IMR-90 (cell line): ENCODE data around the gene QARS1. TPM values are rescaled to one million over a fixed set of nuclear protein-coding genes. Genes with fewer than 3 reads are reported as not detected.

Experiments used
- ATAC-seq: fragments of 200-7000 bp; cut with Tn5 transposase; 2 replicates; pipeline ENCODE4 v1.9.1; 2020; ENCODE audit warnings: low read depth, mild to moderate bottlenecking, moderate library complexity
- BruUV-seq: library from RNA; stranded (reverse); fragments of 400-500 nt; replicated peaks from 2 replicates; lab custom pipeline; 2021; lab: Mats Ljungman, UMichigan
- CTCF ChIA-PET: fragments of 300-600 bp; formaldehyde crosslinking; extraction: SDS; loops from one replicate; lab custom pipeline; 2021; ENCODE audit warnings: antibody characterized with exemption; lab: Yijun Ruan, JAX
- POLR2A ChIA-PET: fragments of 300-600 bp; sonication (Branson Sonifier 250); formaldehyde crosslinking; loops from one replicate; lab custom pipeline; 2022; ENCODE audit warnings: antibody characterized with exemption; ENCODE audit not compliant: unreplicated experiment; lab: Charles Lee
- DNase-seq: peaks from one replicate; pipeline ENCODE4 v3.0.0; 2013
- H2AFZ ChIP-seq: replicated peaks from 2 replicates; pipeline ENCODE3; 2013; ENCODE audit warnings: low read length, mild to moderate bottlenecking; ENCODE audit not compliant: poor library complexity
- H2AK5ac ChIP-seq: 2 replicates; pipeline ENCODE4 v1.6.1; 2013; ENCODE audit warnings: low read depth, low read length, inconsistent platforms
- H2AK9ac ChIP-seq: replicated peaks from 2 replicates; pipeline ENCODE3; 2013; ENCODE audit warnings: mild to moderate bottlenecking, low read depth, low read length, moderate library complexity; ENCODE audit not compliant: poor library complexity
- H2BK120ac ChIP-seq: 2 replicates; pipeline ENCODE4 v1.6.1; 2013; ENCODE audit warnings: low read depth, low read length, inconsistent platforms
- H2BK15ac ChIP-seq: 3 replicates; pipeline ENCODE4 v1.6.1; 2013; ENCODE audit warnings: low read depth, low read length, inconsistent platforms
- H2BK20ac ChIP-seq: 2 replicates; pipeline ENCODE4 v1.6.1; 2013; ENCODE audit warnings: low read depth, mild to moderate bottlenecking, inconsistent platforms, low read length, moderate library complexity
- H2BK5ac ChIP-seq: 2 replicates; pipeline ENCODE4 v1.6.1; 2013; ENCODE audit warnings: mild to moderate bottlenecking, low read depth, low read length, inconsistent platforms; ENCODE audit not compliant: poor library complexity, severe bottlenecking
- H3K14ac ChIP-seq: replicated peaks from 2 replicates; pipeline ENCODE4 v1.6.1; 2013; ENCODE audit warnings: low read depth, low read length, inconsistent platforms
- H3K18ac ChIP-seq: 2 replicates; pipeline ENCODE4 v1.6.1; 2013; ENCODE audit warnings: low read depth, low read length, control low read depth
- H3K23ac ChIP-seq: 2 replicates; pipeline ENCODE4 v1.6.1; 2013; ENCODE audit warnings: low read depth, low read length, inconsistent platforms
- H3K27ac ChIP-seq: 2 replicates; pipeline ENCODE4 v1.5.1; 2013; ENCODE audit warnings: mild to moderate bottlenecking, control low read depth, low read length; ENCODE audit not compliant: insufficient read depth
- H3K27me3 ChIP-seq: 2 replicates; pipeline ENCODE4 v1.6.1; 2013; ENCODE audit warnings: low read length; ENCODE audit not compliant: control insufficient read depth, insufficient read depth
- H3K36me3 ChIP-seq: 2 replicates; pipeline ENCODE4 v1.6.1; 2013; ENCODE audit warnings: low read length, mixed read lengths; ENCODE audit not compliant: control insufficient read depth, insufficient read depth
- H3K4ac ChIP-seq: 2 replicates; pipeline ENCODE4 v1.6.1; 2013; ENCODE audit warnings: low read depth, low read length, inconsistent platforms
- H3K4me1 ChIP-seq: 2 replicates; pipeline ENCODE4 v1.6.1; 2013; ENCODE audit warnings: low read length, mixed read lengths; ENCODE audit not compliant: control insufficient read depth, insufficient read depth
- H3K4me2 ChIP-seq: 2 replicates; pipeline ENCODE4 v1.6.1; 2013; ENCODE audit warnings: low read depth, mild to moderate bottlenecking, control low read depth, low read length, moderate library complexity
- H3K4me3 ChIP-seq: 2 replicates; pipeline ENCODE4 v1.5.1; 2013; ENCODE audit warnings: low read depth, mild to moderate bottlenecking, control low read depth, low read length, moderate library complexity; ENCODE audit not compliant: insufficient read depth
- H3K56ac ChIP-seq: 2 replicates; pipeline ENCODE4 v1.6.1; 2013; ENCODE audit warnings: low read length, inconsistent platforms; ENCODE audit not compliant: insufficient read depth; ENCODE audit errors: extremely low read depth
- H3K79me1 ChIP-seq, 2 experiments: 2 replicates each; pipeline ENCODE4 v1.6.1; 2013; ENCODE audit warnings: low read length in 2 of 2, inconsistent platforms in 1 of 2, low read depth in 1 of 2
- H3K9ac ChIP-seq: 2 replicates; pipeline ENCODE4 v1.6.1; 2013; ENCODE audit warnings: low read depth, low read length, control low read depth
- H3K9me1 ChIP-seq: 2 replicates; pipeline ENCODE4 v1.6.1; 2013; ENCODE audit warnings: low read length, inconsistent platforms; ENCODE audit not compliant: insufficient read depth
- H3K9me3 ChIP-seq: 2 replicates; pipeline ENCODE4 v1.6.1; 2013; ENCODE audit warnings: low read length; ENCODE audit not compliant: control insufficient read depth, insufficient read depth
- H4K20me1 ChIP-seq: 2 replicates; pipeline ENCODE4 v1.6.1; 2013; ENCODE audit warnings: low read length, inconsistent platforms; ENCODE audit not compliant: insufficient read depth
- H4K5ac ChIP-seq: 2 replicates; pipeline ENCODE4 v1.6.1; 2013; ENCODE audit warnings: mild to moderate bottlenecking, low read depth, low read length, control low read depth
- H4K8ac ChIP-seq, 2 experiments: 2 replicates each; pipeline ENCODE4 v1.6.1; 2013; ENCODE audit warnings: low read depth in 2 of 2, low read length in 2 of 2, control low read depth in 1 of 2, inconsistent platforms in 1 of 2
- H4K91ac ChIP-seq: 2 replicates; pipeline ENCODE4 v1.6.1; 2013; ENCODE audit warnings: low read depth, low read length, inconsistent platforms; ENCODE audit not compliant: insufficient read depth
- BHLHE40 ChIP-seq: fragments of 150-350 bp; IDR thresholded peaks from 2 replicates; pipeline ENCODE4 v1.6.1; 2016; ENCODE audit warnings: mild to moderate bottlenecking, low read depth, low read length
- CEBPB ChIP-seq: IDR thresholded peaks from 2 replicates; pipeline ENCODE4 v1.6.1; 2012; ENCODE audit warnings: low read depth, low read length, improper control_type of control experiment
- CHD1 ChIP-seq: IDR thresholded peaks from 2 replicates; pipeline ENCODE4 v1.6.1; 2012; ENCODE audit warnings: low read depth, low read length, improper control_type of control experiment
- CTCF ChIP-seq: conservative IDR thresholded peaks from 2 replicates; pipeline ENCODE4 v1.5.1; 2012; ENCODE audit warnings: mild to moderate bottlenecking, low read depth, low read length, improper control_type of control experiment
- FOS ChIP-seq: fragments of 150-350 bp; IDR thresholded peaks from 2 replicates; pipeline ENCODE4 v1.6.1; 2016; ENCODE audit warnings: low read depth, low read length
- MAFK ChIP-seq: IDR thresholded peaks from 2 replicates; pipeline ENCODE4 v1.6.1; 2012; ENCODE audit warnings: low read depth, low read length, improper control_type of control experiment
- MAZ ChIP-seq: IDR thresholded peaks from 2 replicates; pipeline ENCODE4 v1.6.1; 2012; ENCODE audit warnings: low read depth, mild to moderate bottlenecking, low read length, improper control_type of control experiment, moderate library complexity, borderline replicate concordance
- MXI1 ChIP-seq: IDR thresholded peaks from 2 replicates; pipeline ENCODE4 v1.6.1; 2012; ENCODE audit warnings: low read depth, mild to moderate bottlenecking, low read length, moderate library complexity, borderline replicate concordance
- NFE2L2 ChIP-seq: fragments of 150-350 bp; IDR thresholded peaks from 2 replicates; pipeline ENCODE4 v1.6.1; 2016; ENCODE audit warnings: low read depth, mild to moderate bottlenecking, low read length
- POLR2A ChIP-seq: IDR thresholded peaks from 2 replicates; pipeline ENCODE4 v1.6.1; 2012; ENCODE audit warnings: mild to moderate bottlenecking, low read depth, low read length
- RAD21 ChIP-seq: IDR thresholded peaks from 2 replicates; pipeline ENCODE4 v1.6.1; 2012; ENCODE audit warnings: low read length, improper control_type of control experiment
- RCOR1 ChIP-seq: IDR thresholded peaks from 2 replicates; pipeline ENCODE4 v1.6.1; 2012; ENCODE audit warnings: mild to moderate bottlenecking, low read length, improper control_type of control experiment; ENCODE audit not compliant: insufficient replicate concordance
- RFX5 ChIP-seq: IDR thresholded peaks from 2 replicates; pipeline ENCODE4 v1.8.0; 2012; ENCODE audit warnings: low read depth, mild to moderate bottlenecking, low read length, moderate library complexity
- SMC3 ChIP-seq: fragments of 150-350 bp; IDR thresholded peaks from 2 replicates; pipeline ENCODE4 v1.6.1; 2016; ENCODE audit warnings: low read depth, mild to moderate bottlenecking, antibody characterized with exemption, low read length, moderate library complexity
- WGBS, 2 experiments: methylation state at CpG; one replicate each; pipeline versions ENCODE4 v1.1.5 to v1.1.7; 2013; ENCODE audit warnings: missing lambda C conversion rate in 2 of 2; ENCODE audit not compliant: insufficient read length in 1 of 2; ENCODE audit errors: extremely low coverage in 2 of 2; 5-methylcytosine and 5-hydroxymethylcytosine counted together
- dilution Hi-C: fragments of 300-500 bp; cut with HindIII; formaldehyde crosslinking; loops from one replicate; pipeline ENCODE4 v1.14.3; 2018; ENCODE audit warnings: low sequenced_read_pairs; ENCODE audit not compliant: unreplicated experiment
- in situ Hi-C: fragments of 300-500 bp; cut with MboI; formaldehyde crosslinking; loops from 3 replicates; pipeline ENCODE4 v1.14.3; 2019; ENCODE audit warnings: low sequenced_read_pairs, inconsistent platforms, mixed read lengths
- intact Hi-C: fragments of 100-400 bp; cut with micrococcal nuclease; formaldehyde crosslinking; loops from 2 replicates; pipeline ENCODE4 v1.10.0; 2022
- polyA plus RNA-seq, 3 experiments: library from polyadenylated mRNA; depleted of rRNA; stranded (reverse); fragments of >200 nt; gene quantifications; 2 replicates each; pipeline ENCODE4 v1.2.3, GENCODE V29; 2012; ENCODE audit warnings: low replicate concordance in 1 of 3
- total RNA-seq: library from RNA; depleted of rRNA; stranded (reverse); fragments of >200 nt; gene quantifications from 2 replicates; pipeline ENCODE4 v1.2.3, GENCODE V29; 2012
- TF ChIP-seq, protein P1 (sequence below): fragments of 150-350 bp; IDR thresholded peaks from 2 replicates; pipeline ENCODE4 v1.6.1; 2016; ENCODE audit warnings: low read depth, mild to moderate bottlenecking, low read length, moderate library complexity, borderline replicate concordance
- TF ChIP-seq, protein P2 (sequence below): fragments of 150-350 bp; IDR thresholded peaks from 2 replicates; pipeline ENCODE4 v1.6.1; 2017; ENCODE audit warnings: mild to moderate bottlenecking, antibody characterized with exemption, low read length, low read depth

The QARS1 gene
- total and polyA plus RNA-seq, 2 of the 4 experiments (the other 2 are of a cell fraction) = 354 to 396 TPM

DNA sequence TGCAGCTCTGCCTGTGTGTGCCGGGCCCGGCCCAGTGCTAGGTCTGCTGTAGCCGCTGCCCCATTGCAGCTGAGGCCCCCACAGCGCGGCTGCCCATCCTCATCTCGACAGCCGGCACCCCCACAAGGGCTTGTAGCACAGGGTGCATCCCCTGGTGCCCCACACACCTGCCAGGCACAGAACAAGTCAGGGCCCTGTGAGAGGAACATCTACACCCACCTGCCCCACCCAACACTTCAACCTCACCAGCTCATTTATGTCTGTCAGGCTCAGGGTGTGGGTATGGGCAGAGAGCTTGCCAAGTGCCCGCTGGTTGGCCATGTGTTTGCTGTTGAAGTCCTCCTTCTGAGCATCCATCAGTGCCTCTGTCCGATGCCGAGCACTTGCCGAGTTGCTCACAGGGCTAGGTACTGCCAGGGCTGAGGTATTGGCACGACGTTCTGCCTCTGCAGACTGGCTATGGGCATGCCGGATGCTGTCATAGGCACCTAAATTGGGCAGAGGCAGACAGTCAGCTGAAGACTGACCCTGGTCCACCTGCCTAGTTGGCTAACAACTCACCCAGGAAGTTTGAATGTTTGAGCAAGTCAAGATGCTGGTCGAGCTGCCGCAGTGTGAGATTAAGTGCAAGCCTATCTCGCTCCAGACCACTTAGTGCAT lies 18.5 kb upstream of the QARS1 start:
- dilution Hi-C loops = no loop called here
- Histone ChIP-seq H4K91ac (no peak overlapping the region), H2BK120ac (no peak overlapping the region), H3K23ac (no peak overlapping the region), H3K4me3 (no peak overlapping the region), H3K9ac (no peak overlapping the region), H2AK5ac (no peak overlapping the region), H2BK15ac (no peak overlapping the region), H4K5ac (no peak overlapping the region), H2AK9ac (no peak overlapping the region), H2AFZ (no peak overlapping the region), H3K56ac (no peak overlapping the region), H3K4me1 (peaks cover 10% of the 10 kb centered on the region), H3K79me1 (peaks cover 13 to 49% of the 10 kb centered on the region in 2 experiments), H2BK5ac (no peak overlapping the region), H3K9me1 (peaks cover 10% of the 10 kb centered on the region; the same call in 1 of the 2 replicates), H3K36me3 (peaks cover 65% of the 10 kb centered on the region), H4K20me1 (peaks cover 6% of the 10 kb centered on the region), H4K8ac (no peak overlapping the region), H3K9me3 (no peaks in the 10 kb centered on the region), H3K14ac (no peak overlapping the region), H3K27ac (no peak overlapping the region), H2BK20ac (no peak overlapping the region), H3K27me3 (no peaks in the 10 kb centered on the region), H3K18ac (no peak overlapping the region), H3K4ac (no peak overlapping the region), H3K4me2 (no peak overlapping the region)
- TF ChIP-seq SMC3 = no peak
- no peak for TF ChIP-seq BHLHE40
- TF ChIP-seq MAFK = no peak
- TF ChIP-seq CHD1 = no peak
- no peak for TF ChIP-seq CTCF
- TF ChIP-seq, protein P1, sequence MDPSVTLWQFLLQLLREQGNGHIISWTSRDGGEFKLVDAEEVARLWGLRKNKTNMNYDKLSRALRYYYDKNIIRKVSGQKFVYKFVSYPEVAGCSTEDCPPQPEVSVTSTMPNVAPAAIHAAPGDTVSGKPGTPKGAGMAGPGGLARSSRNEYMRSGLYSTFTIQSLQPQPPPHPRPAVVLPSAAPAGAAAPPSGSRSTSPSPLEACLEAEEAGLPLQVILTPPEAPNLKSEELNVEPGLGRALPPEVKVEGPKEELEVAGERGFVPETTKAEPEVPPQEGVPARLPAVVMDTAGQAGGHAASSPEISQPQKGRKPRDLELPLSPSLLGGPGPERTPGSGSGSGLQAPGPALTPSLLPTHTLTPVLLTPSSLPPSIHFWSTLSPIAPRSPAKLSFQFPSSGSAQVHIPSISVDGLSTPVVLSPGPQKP = no peak
- TF ChIP-seq POLR2A = no peak
- no peak for TF ChIP-seq MXI1
- no peak for TF ChIP-seq MAZ
- no peak for TF ChIP-seq CEBPB
- TF ChIP-seq, protein P2, sequence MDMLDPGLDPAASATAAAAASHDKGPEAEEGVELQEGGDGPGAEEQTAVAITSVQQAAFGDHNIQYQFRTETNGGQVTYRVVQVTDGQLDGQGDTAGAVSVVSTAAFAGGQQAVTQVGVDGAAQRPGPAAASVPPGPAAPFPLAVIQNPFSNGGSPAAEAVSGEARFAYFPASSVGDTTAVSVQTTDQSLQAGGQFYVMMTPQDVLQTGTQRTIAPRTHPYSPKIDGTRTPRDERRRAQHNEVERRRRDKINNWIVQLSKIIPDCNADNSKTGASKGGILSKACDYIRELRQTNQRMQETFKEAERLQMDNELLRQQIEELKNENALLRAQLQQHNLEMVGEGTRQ = no peak
- TF ChIP-seq NFE2L2 = no peak
- TF ChIP-seq RCOR1 = no peak
- TF ChIP-seq RFX5 = no peak
- no peak for TF ChIP-seq FOS
- TF ChIP-seq RAD21 = no peak
- in situ Hi-C loops = no loop called here
- intact Hi-C loops = no loop called here
- ChIA-PET POLR2A (no interaction called here), CTCF (no interaction called here)
- ATAC-seq = no peak
- DNase-seq = no peak
- BruUV-seq = no TSS peak
- 92% methylated on average over 8 of the region's 17 CpGs; no CpG with 5 or more reads in 1 of the 2 experiments for WGBS, 2 experiments
